Measurements from ENCODE around the gene CLEC16A.

The CLEC16A gene

DNA sequence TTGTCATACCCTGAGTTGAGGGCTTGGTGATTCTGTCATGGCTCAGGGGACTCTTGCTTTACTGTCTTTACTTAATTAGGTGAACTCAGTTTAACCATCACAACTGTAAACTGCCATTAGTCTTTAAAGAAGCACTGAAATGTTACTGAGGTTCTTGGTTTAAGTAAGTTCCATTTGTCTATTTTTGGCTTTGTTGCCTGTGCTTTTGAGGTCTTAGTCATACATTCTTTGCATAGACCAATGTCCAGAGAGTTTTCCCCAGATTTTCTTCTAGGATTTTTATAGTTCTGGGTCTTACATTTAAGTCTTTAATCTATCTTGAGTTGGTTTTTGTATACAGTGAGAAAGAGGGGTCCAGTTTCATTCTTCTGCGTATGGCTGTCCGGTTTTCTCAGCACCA, 174.1 kb downstream of the CLEC16A start:
- Histone ChIP-seq H2AFZ (ENCODE audit: low read depth, low read length) (no peak overlapping the region), H3K36me3 (ENCODE audit: insufficient read depth, low read length) (peaks cover 5% of the 10 kb centered on the region), H3K9me3 (ENCODE audit: low read length) (no peaks in the 10 kb centered on the region), H3K4me1 (ENCODE audit: insufficient read depth, low read length) (no peaks in the 10 kb centered on the region), H3K27me3 (ENCODE audit: insufficient read depth, low read length) (no peaks in the 10 kb centered on the region), H3K4me3 (ENCODE audit: low read length) (no peak overlapping the region)

- Histone ChIP-seq H3K4me1 (ENCODE audit: insufficient read depth, low read length) (no peaks in the 10 kb centered on the region), H3K9me3 (ENCODE audit: low read length) (no peaks in the 10 kb centered on the region), H3K36me3 (ENCODE audit: insufficient read depth, low read length) (peaks cover 27% of the 10 kb centered on the region), H3K27me3 (ENCODE audit: insufficient read depth, low read length) (no peaks in the 10 kb centered on the region), H3K4me3 (ENCODE audit: low read length) (no peak overlapping the region), H2AFZ (ENCODE audit: low read depth, low read length) (no peak overlapping the region)
Observed at GRCh38 chr16:11121083-11121608, 176.8 kb downstream of the CLEC16A start.

- H3K36me3 ChIP-seq (ENCODE audit: insufficient read depth, low read length) = peaks cover 31% of the 10 kb centered on the region
- H3K9me3 ChIP-seq (ENCODE audit: low read length) = no peaks in the 10 kb centered on the region
- no peaks in the 10 kb centered on the region for H3K4me1 ChIP-seq (ENCODE audit: insufficient read depth, low read length)
- H3K27me3 ChIP-seq (ENCODE audit: insufficient read depth, low read length) = no peaks in the 10 kb centered on the region
- no peak overlapping the region for H2AFZ ChIP-seq (ENCODE audit: low read depth, low read length)
- no peak overlapping the region for H3K4me3 ChIP-seq (ENCODE audit: low read length)
Observed at GRCh38 chr16:11121914-11122692, 177.7 kb downstream of the CLEC16A start.

- Histone ChIP-seq H3K36me3 (ENCODE audit: insufficient read depth, low read length) (peaks cover 31% of the 10 kb centered on the region), H3K27me3 (ENCODE audit: insufficient read depth, low read length) (no peaks in the 10 kb centered on the region), H3K4me3 (ENCODE audit: low read length) (no peak overlapping the region), H3K9me3 (ENCODE audit: low read length) (no peaks in the 10 kb centered on the region), H3K4me1 (ENCODE audit: insufficient read depth, low read length) (no peaks in the 10 kb centered on the region), H2AFZ (ENCODE audit: low read depth, low read length) (no peak overlapping the region)
Observed at GRCh38 chr16:11123666-11124065, 179.3 kb downstream of the CLEC16A start.

DNA sequence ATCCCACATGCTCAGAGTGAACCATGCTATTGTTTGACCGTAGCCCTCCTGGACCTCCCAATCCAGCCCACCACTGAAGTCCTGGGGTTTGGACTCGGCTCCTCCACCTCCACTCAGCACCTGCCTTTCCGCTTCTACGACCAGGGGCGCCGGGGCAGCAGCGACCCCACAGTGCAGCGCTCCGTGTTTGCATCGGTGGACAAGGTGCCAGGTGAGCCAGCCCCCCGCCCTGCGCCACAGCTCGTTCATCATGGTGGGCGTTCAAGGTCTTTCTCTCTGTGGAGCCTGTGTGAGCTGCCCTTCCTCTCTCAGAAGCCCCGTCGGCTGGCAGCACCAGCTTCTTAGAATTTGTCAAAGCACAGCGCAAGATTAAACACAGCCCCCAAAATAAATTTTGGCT, 181.6 kb downstream of the CLEC16A start:
- Histone ChIP-seq H3K27me3 (ENCODE audit: insufficient read depth, low read length) (no peaks in the 10 kb centered on the region), H3K9me3 (ENCODE audit: low read length) (no peaks in the 10 kb centered on the region), H2AFZ (ENCODE audit: low read depth, low read length) (no peak overlapping the region), H3K36me3 (ENCODE audit: insufficient read depth, low read length) (peaks cover 31% of the 10 kb centered on the region), H3K4me3 (ENCODE audit: low read length) (no peak overlapping the region), H3K4me1 (ENCODE audit: insufficient read depth, low read length) (no peaks in the 10 kb centered on the region)

GRCh38 chr16:11126399-11127054, 182.2 kb downstream of the CLEC16A start:
- H3K27me3 ChIP-seq (ENCODE audit: insufficient read depth, low read length) = no peaks in the 10 kb centered on the region
- H3K4me1 ChIP-seq (ENCODE audit: insufficient read depth, low read length) = no peaks in the 10 kb centered on the region
- no peak overlapping the region for H2AFZ ChIP-seq (ENCODE audit: low read depth, low read length)
- H3K4me3 ChIP-seq (ENCODE audit: low read length) = no peak overlapping the region
- peaks cover 29% of the 10 kb centered on the region for H3K36me3 ChIP-seq (ENCODE audit: insufficient read depth, low read length)
- H3K9me3 ChIP-seq (ENCODE audit: low read length) = no peaks in the 10 kb centered on the region

GRCh38 chr16:11127610-11128195, 183.3 kb downstream of the CLEC16A start:
- Histone ChIP-seq H3K27me3 (ENCODE audit: insufficient read depth, low read length) (no peaks in the 10 kb centered on the region), H3K4me3 (ENCODE audit: low read length) (no peak overlapping the region), H2AFZ (ENCODE audit: low read depth, low read length) (no peak overlapping the region), H3K36me3 (ENCODE audit: insufficient read depth, low read length) (peaks cover 29% of the 10 kb centered on the region), H3K9me3 (ENCODE audit: low read length) (no peaks in the 10 kb centered on the region), H3K4me1 (ENCODE audit: insufficient read depth, low read length) (no peaks in the 10 kb centered on the region)

DNA sequence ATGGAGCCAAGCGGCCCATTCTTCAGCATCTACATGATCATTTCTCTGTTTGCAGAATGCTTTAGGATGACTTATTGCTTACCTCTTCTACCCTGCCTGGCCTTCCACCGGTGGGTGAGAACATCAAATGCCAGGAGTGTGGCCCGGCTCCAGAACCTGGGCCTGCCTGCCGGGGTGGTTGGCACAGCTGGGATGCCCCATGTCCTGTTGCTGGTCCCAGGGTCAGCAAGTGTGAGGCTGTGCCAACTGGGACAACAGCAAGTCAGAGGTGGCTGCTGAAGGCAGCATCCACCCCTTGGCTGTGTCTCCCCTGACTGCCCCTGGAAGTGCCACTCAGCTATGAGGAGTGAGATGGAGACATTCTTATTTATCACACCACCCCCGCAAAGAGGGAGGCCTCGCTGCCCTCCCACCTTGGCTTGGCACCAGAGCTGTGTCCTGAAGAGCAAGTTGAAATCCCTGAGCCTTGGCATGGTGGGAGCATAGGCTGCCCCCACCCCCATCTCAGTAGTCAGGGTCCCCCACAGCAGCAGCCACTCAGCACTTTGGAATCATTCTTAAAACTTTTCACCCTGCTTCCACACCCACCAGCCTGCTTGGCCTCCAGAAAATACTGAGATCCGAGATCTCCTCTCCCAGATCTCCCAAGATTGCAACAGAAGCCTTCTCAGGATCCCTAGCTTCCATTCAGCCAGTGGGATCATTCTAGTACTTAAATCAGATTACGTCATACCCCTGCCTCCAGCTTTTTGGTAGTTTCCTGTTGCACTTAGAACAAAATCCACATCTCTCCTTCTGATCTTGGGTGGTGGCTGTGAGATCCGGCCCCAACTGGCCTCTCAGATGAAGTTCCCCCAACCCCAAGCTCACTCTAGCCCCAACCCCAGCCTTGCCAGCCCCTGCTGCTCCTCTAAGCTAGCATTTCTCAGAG, 184.1 kb downstream of the CLEC16A start:
- Histone ChIP-seq H3K36me3 (ENCODE audit: insufficient read depth, low read length) (peaks cover 25% of the 10 kb centered on the region), H3K4me1 (ENCODE audit: insufficient read depth, low read length) (peaks cover 1% of the 10 kb centered on the region), H3K27me3 (ENCODE audit: insufficient read depth, low read length) (no peaks in the 10 kb centered on the region), H3K4me3 (ENCODE audit: low read length) (no peak overlapping the region), H2AFZ (ENCODE audit: low read depth, low read length) (no peak overlapping the region), H3K9me3 (ENCODE audit: low read length) (no peaks in the 10 kb centered on the region)

GRCh38 chr16:11129378-11129781, 185.0 kb downstream of the CLEC16A start:
- no peak overlapping the region for H3K4me3 ChIP-seq (ENCODE audit: low read length)
- no peaks in the 10 kb centered on the region for H3K9me3 ChIP-seq (ENCODE audit: low read length)
- H3K27me3 ChIP-seq (ENCODE audit: insufficient read depth, low read length) = no peaks in the 10 kb centered on the region
- H3K36me3 ChIP-seq (ENCODE audit: insufficient read depth, low read length) = peaks cover 17% of the 10 kb centered on the region
- peaks cover 4% of the 10 kb centered on the region for H3K4me1 ChIP-seq (ENCODE audit: insufficient read depth, low read length)
- no peak overlapping the region for H2AFZ ChIP-seq (ENCODE audit: low read depth, low read length)

GRCh38 chr16:11130978-11131665, 186.8 kb downstream of the CLEC16A start:
- no peaks in the 10 kb centered on the region for H3K27me3 ChIP-seq (ENCODE audit: insufficient read depth, low read length)

GRCh38 chr16:11131706-11132105, 187.3 kb downstream of the CLEC16A start:
- Histone ChIP-seq H3K4me3 (ENCODE audit: low read length) (no peak overlapping the region), H3K9me3 (ENCODE audit: low read length) (no peaks in the 10 kb centered on the region), H2AFZ (ENCODE audit: low read depth, low read length) (no peak overlapping the region), H3K27me3 (ENCODE audit: insufficient read depth, low read length) (no peaks in the 10 kb centered on the region), H3K4me1 (ENCODE audit: insufficient read depth, low read length) (peaks cover 4% of the 10 kb centered on the region), H3K36me3 (ENCODE audit: insufficient read depth, low read length) (peaks cover 6% of the 10 kb centered on the region)

More at GRCh38 chr16:11130978-11131665, 186.8 kb downstream of the CLEC16A start:
- Histone ChIP-seq H2AFZ (ENCODE audit: low read depth, low read length) (no peak overlapping the region), H3K4me3 (ENCODE audit: low read length) (no peak overlapping the region), H3K4me1 (ENCODE audit: insufficient read depth, low read length) (peaks cover 4% of the 10 kb centered on the region), H3K36me3 (ENCODE audit: insufficient read depth, low read length) (peaks cover 6% of the 10 kb centered on the region), H3K9me3 (ENCODE audit: low read length) (no peaks in the 10 kb centered on the region)

- Histone ChIP-seq H3K27me3 (ENCODE audit: insufficient read depth, low read length) (no peaks in the 10 kb centered on the region), H3K9me3 (ENCODE audit: low read length) (no peaks in the 10 kb centered on the region), H2AFZ (ENCODE audit: low read depth, low read length) (no peak overlapping the region), H3K4me3 (ENCODE audit: low read length) (no peak overlapping the region), H3K36me3 (ENCODE audit: insufficient read depth, low read length) (peaks cover 6% of the 10 kb centered on the region), H3K4me1 (ENCODE audit: insufficient read depth, low read length) (peaks cover 4% of the 10 kb centered on the region)
Observed at GRCh38 chr16:11133344-11133943, 189.1 kb downstream of the CLEC16A start.
